Measurements from ENCODE around the gene ENGASE.

The ENGASE gene

DNA sequence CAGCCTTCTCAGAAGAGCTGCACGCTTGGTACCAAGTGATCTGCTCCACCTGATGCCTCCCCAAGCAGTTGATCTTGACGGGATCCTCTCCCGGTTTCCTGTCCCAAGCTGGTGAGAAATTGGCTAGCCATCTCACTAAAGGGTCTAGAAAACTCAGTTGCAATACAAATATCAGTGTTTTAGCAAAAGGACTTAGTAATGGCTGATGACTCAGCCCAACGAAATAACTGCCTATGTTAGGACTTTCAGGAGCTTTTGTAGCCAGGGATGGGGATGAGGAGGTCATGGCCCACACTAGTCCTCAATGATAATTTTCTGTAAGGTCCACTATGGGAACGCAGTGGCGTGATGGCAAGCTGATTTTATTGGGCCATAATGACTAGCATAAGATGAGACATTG lies 23.3 kb upstream of the ENGASE start:
- no peak for TF ChIP-seq RAD21 (IDR thresholded peaks at IDR 0.05; ENCODE audit: low read depth)
- TF ChIP-seq EP300 (IDR thresholded peaks at IDR 0.05; ENCODE audit: borderline replicate concordance) = no peak
- TF ChIP-seq, protein P1, sequence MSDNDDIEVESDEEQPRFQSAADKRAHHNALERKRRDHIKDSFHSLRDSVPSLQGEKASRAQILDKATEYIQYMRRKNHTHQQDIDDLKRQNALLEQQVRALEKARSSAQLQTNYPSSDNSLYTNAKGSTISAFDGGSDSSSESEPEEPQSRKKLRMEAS (IDR thresholded peaks at IDR 0.05) = no peak
- TF ChIP-seq, protein P2, sequence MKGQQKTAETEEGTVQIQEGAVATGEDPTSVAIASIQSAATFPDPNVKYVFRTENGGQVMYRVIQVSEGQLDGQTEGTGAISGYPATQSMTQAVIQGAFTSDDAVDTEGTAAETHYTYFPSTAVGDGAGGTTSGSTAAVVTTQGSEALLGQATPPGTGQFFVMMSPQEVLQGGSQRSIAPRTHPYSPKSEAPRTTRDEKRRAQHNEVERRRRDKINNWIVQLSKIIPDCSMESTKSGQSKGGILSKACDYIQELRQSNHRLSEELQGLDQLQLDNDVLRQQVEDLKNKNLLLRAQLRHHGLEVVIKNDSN (IDR thresholded peaks at IDR 0.05) = no peak
- TF ChIP-seq FOXM1 (IDR thresholded peaks at IDR 0.05; ENCODE audit: borderline replicate concordance, low read depth) = no peak
- TF ChIP-seq TCF12 (IDR thresholded peaks at IDR 0.05; ENCODE audit: low read depth) = no peak

DNA sequence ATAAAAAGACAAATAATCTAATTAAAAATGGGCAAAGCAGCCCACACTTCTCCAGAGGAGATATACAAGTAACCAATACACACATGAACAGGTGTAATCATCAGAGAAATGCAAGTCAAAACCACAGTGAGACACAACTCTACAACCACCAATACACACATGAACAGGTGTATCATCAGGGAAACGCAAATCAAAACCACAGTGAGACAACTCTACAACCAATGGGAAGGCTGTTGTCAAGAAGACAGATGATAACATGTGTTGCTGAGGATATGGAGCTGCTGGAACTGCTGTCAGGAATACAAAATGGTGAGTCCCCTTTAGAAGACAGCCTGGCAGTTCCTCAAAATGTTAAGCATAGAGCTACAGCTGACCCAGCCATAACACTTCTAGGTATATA lies 22.5 kb upstream of the ENGASE start:
- TF ChIP-seq TCF12 (IDR thresholded peaks at IDR 0.05; ENCODE audit: low read depth) (no peak), EGR1 (IDR thresholded peaks at IDR 0.05) (no peak), NFIC (IDR thresholded peaks at IDR 0.05) (no peak), ZBTB7A (IDR thresholded peaks at IDR 0.05; ENCODE audit: low read depth) (no peak), TEAD4 (IDR thresholded peaks at IDR 0.05) (no peak), EP300 (IDR thresholded peaks at IDR 0.05; ENCODE audit: borderline replicate concordance) (no peak), TAF1 (IDR thresholded peaks at IDR 0.05; ENCODE audit: low read depth) (no peak), CEBPB (IDR thresholded peaks at IDR 0.05) (no peak), CREB1 (IDR thresholded peaks at IDR 0.05; ENCODE audit: low read depth) (no peak), YY1 (IDR thresholded peaks at IDR 0.05; ENCODE audit: low read depth) (no peak), FOXM1 (IDR thresholded peaks at IDR 0.05; ENCODE audit: borderline replicate concordance, low read depth) (no peak), RAD21 (IDR thresholded peaks at IDR 0.05; ENCODE audit: low read depth) (no peak)
- TF ChIP-seq, protein P3, sequence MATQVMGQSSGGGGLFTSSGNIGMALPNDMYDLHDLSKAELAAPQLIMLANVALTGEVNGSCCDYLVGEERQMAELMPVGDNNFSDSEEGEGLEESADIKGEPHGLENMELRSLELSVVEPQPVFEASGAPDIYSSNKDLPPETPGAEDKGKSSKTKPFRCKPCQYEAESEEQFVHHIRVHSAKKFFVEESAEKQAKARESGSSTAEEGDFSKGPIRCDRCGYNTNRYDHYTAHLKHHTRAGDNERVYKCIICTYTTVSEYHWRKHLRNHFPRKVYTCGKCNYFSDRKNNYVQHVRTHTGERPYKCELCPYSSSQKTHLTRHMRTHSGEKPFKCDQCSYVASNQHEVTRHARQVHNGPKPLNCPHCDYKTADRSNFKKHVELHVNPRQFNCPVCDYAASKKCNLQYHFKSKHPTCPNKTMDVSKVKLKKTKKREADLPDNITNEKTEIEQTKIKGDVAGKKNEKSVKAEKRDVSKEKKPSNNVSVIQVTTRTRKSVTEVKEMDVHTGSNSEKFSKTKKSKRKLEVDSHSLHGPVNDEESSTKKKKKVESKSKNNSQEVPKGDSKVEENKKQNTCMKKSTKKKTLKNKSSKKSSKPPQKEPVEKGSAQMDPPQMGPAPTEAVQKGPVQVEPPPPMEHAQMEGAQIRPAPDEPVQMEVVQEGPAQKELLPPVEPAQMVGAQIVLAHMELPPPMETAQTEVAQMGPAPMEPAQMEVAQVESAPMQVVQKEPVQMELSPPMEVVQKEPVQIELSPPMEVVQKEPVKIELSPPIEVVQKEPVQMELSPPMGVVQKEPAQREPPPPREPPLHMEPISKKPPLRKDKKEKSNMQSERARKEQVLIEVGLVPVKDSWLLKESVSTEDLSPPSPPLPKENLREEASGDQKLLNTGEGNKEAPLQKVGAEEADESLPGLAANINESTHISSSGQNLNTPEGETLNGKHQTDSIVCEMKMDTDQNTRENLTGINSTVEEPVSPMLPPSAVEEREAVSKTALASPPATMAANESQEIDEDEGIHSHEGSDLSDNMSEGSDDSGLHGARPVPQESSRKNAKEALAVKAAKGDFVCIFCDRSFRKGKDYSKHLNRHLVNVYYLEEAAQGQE (IDR thresholded peaks at IDR 0.05; ENCODE audit: low read depth) = no peak
- TF ChIP-seq, protein P1 (IDR thresholded peaks at IDR 0.05) = no peak
- TF ChIP-seq, protein P2 (IDR thresholded peaks at IDR 0.05) = no peak

DNA sequence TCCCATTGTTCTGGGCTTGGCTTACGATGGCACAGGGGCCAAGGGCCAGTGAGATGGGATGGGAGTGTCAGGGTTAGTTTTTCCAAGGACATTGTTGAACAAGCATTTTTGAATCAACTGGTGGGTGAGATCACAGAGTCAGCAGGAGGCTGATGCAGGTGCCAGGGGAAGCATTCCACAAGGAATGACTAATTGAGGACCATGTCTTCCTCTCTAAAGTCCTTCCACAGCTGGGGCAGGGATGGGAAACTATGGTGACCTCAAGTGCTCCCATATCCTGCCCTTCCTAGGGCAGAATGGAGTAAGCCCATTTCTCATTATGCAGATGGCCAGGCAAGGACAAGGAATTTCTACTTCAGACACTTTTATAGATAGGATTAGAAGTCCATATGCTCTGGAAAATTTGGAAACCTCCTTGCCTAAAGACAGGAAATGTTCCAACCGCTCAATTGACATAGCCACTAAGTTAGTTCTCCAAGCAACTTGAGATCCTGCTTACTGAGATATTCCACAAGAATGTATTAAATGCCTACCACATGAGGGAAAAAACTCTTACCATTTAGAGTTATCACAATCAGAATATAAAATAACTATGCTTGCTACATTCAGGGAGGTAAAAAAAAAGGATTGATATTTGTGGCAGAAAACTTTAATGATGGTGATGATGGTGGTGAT lies 21.2 kb upstream of the ENGASE start:
- TF ChIP-seq NFIC (IDR thresholded peaks at IDR 0.05) (peak; percentile 39; the same call in 1 of the 2 replicates), FOXM1 (IDR thresholded peaks at IDR 0.05; ENCODE audit: borderline replicate concordance, low read depth) (no peak), CEBPB (IDR thresholded peaks at IDR 0.05) (no peak), TAF1 (IDR thresholded peaks at IDR 0.05; ENCODE audit: low read depth) (no peak), CREB1 (IDR thresholded peaks at IDR 0.05; ENCODE audit: low read depth) (no peak)

DNA sequence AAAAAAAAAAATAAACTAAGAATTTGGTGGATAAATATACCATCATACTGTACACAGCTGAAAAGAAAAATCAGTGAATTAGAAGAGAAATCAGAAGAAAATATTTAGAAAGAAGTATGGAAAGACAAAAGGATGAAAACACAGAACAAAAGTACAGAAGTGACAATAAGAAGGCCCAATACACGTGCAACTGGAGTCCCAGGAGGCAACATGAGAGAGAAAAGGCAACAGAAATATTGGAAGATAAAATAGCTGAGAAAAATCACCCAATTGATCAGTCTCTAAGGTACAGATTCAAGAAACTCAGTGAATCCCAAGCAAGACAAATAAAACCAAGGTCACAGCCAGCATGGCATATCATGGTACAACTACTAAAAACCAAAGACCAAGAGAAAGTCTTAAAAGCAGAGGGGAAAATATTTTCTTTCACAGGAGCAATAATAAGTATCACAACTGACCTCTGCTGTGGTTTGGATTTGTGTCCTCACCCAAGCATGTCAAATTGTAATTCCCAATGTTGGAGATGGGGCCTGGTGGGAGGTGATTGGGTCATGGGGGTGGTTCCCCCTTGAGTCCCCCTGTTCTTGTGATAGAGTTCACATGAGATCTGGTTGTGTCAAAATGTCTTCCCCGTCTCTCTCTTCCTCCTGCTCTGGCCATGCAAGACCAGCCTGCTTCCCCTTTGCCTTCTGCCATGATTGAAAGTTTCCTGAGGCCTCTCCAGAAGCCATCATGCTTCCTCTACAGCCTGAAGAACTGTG lies 20.2 kb upstream of the ENGASE start:
- TF ChIP-seq CEBPB (IDR thresholded peaks at IDR 0.05) = no peak
- TF ChIP-seq RAD21 (IDR thresholded peaks at IDR 0.05; ENCODE audit: low read depth) = no peak
- TF ChIP-seq EGR1 (IDR thresholded peaks at IDR 0.05) = no peak
- TF ChIP-seq, protein P2 (IDR thresholded peaks at IDR 0.05) = no peak
- no peak for TF ChIP-seq TAF1 (IDR thresholded peaks at IDR 0.05; ENCODE audit: low read depth)
- TF ChIP-seq YY1 (IDR thresholded peaks at IDR 0.05; ENCODE audit: low read depth) = no peak
- no peak for TF ChIP-seq FOXM1 (IDR thresholded peaks at IDR 0.05; ENCODE audit: borderline replicate concordance, low read depth)
- TF ChIP-seq CREB1 (IDR thresholded peaks at IDR 0.05; ENCODE audit: low read depth) = no peak
- no peak for TF ChIP-seq TEAD4 (IDR thresholded peaks at IDR 0.05)
- TF ChIP-seq, protein P3 (IDR thresholded peaks at IDR 0.05; ENCODE audit: low read depth) = no peak
- no peak for TF ChIP-seq EP300 (IDR thresholded peaks at IDR 0.05; ENCODE audit: borderline replicate concordance)
- TF ChIP-seq, protein P1 (IDR thresholded peaks at IDR 0.05) = no peak
- no peak for TF ChIP-seq ZBTB7A (IDR thresholded peaks at IDR 0.05; ENCODE audit: low read depth)
- TF ChIP-seq TCF12 (IDR thresholded peaks at IDR 0.05; ENCODE audit: low read depth) = no peak
- no peak for TF ChIP-seq NFIC (IDR thresholded peaks at IDR 0.05)

DNA sequence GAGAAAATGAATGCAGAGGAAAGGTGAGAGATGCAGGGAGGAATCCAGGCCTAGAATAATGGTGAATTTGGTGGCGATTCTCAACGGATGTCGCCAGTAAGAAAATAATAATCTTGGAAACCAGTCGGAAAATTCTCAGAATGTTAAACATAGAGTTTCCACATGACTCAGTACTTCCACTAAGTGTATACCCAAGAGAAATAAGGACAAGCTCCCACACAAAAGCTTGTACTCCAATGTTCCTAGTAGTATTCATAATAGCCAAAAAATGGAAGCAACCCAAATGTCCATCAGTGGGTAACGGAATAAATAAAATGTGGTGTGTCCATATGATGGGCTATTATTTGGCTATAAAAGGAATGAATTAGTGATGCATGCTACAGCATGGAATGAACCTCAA lies 19.4 kb upstream of the ENGASE start:
- TF ChIP-seq, protein P2 (IDR thresholded peaks at IDR 0.05) = no peak
- TF ChIP-seq CREB1 (IDR thresholded peaks at IDR 0.05; ENCODE audit: low read depth) (no peak), RAD21 (IDR thresholded peaks at IDR 0.05; ENCODE audit: low read depth) (no peak), EGR1 (IDR thresholded peaks at IDR 0.05) (no peak)
- TF ChIP-seq, protein P1 (IDR thresholded peaks at IDR 0.05) = no peak
- TF ChIP-seq, protein P3 (IDR thresholded peaks at IDR 0.05; ENCODE audit: low read depth) = no peak
